CD4-positive, alpha-beta T cell treated with Interleukin-12 subunit alpha and Interleukin-12 subunit beta, for 1 hour (primary cell): ENCODE measurements around the gene MGST3.
"Not testable (repeated sequence)": the region's sequence is repeated elsewhere in the genome, so short reads cannot be mapped to it uniquely, and the experiment has no call there.

ENCODE experiments used
- DNase-seq: peaks from one replicate; pipeline ENCODE4 v3.0.0-alpha.2; 2020

Gene MGST3

DNA sequence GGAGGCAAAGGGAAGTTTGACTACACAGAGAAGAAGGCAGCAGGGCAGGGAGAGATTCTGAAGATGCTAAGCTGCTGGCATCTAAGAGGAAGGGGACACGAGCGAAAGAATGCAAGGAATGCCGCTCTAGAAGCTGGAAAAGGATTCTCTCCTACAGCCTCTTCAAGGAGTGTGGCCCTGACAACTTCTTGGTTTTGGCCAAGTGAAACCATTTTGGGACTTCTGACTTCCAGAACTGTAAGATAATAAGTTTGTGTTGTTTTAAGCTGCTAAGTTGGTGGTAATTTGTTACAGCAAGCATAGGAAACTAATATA, 28.5 kb downstream of the MGST3 start:
- DNase-seq: no peak

- DNase-seq: no peak
These were observed 30.7 kb downstream of the MGST3 start for GRCh38 chr1:165661703-165662102.

DNA sequence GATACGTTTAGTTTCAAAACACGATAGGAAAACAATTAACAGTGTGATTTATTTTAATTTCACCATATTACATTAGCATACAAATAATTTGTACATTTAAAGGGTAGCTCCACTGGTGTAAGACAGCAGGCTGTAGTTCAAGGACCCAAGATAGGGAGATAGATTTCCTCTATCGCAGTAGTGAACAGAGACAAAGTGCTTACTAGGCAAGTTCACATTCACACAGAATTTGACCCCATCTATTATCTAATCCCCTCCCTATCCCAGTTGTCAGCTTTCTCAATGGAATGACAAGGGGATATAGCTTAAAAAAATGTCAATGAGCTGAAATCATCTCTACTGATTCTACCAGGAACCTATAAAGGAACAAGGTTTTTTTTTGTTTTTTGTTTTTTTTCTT, 31.2 kb downstream of the MGST3 start:
- no peak for DNase-seq

- DNase-seq: no peak
These were observed 35.3 kb downstream of the MGST3 start for GRCh38 chr1:165666152-165666825.

DNA sequence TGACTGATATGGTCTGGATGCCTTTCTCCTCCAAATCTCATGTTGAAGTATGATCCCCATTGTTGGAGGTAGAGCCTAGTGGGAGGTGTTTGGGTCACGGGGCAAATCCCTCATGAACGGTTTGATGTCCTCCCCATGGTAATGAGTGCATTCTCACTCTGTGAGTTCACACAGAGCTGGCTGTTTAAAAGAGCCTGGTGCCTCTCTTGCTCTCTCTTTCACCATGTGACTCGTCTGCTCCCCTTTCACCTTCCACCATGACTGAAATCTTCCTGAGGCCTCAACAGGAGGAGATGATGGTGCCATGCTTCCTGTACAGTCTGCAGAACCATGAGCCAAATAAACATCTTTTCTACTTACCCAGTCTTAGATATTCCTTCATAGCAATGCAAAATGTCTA, 37.1 kb downstream of the MGST3 start:
- DNase-seq: no peak

GRCh38 chr1:165671526-165671925, 40.5 kb downstream of the MGST3 start:
- no peak for DNase-seq

DNA sequence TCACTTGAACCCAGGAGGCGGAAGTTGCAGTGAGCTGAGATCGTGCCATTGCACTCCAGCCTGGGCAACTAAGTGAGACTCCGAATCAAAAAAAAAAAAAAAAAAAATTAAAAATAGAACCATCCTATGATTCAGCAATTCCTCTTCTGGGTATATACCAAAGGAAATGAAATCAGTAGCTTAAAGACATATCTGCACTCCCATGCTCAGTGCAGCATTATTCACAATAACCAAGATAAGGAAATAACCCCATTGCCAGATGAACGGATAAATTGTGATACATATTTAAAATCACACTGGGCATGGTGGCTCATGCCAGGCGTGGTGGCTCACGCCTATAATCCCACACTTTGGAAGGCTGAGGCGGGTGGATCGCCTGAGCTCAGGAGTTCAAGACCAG, 43.6 kb downstream of the MGST3 start:
- DNase-seq: no peak

DNA sequence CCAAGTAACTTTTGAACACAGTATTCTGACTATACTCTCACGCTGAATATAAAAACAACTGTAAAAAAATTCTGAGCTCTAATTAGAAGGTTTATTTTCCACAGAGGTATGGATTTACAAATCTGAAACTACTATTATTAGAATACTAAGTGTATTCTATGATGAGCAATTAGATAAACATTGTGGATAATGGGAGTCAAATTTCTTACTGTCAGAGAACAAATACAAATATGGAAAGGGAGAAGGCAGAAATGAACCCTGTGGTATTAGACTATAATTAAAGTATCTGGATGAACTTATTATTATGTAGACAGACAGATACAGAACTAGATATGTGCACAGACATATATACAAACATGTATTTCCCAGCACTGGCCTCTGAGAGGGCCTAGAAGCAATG, 44.8 kb downstream of the MGST3 start:
- no peak for DNase-seq

- DNase-seq: no peak
These were observed 47.5 kb downstream of the MGST3 start for GRCh38 chr1:165678509-165678908.

- no peak for DNase-seq
These were observed 48.4 kb downstream of the MGST3 start for GRCh38 chr1:165679282-165680036.

DNA sequence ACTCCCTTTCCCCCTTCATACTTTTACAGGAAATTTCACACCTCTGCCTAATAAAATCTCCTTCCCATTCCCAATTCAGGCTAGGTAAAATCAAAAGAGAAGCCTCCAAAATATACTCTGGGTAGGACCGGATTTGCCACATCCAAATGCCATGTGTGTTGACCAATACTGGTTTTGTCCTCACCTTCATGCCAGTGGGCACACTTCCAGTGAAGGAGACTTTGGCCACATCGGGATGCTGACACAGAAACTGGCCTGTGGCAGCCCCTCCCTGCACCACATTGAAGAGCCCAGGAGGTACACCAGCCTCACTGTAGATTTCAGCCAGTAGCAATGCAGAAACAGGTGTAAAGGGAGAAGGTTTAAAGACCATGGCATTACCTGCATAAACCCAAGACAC, 49.3 kb downstream of the MGST3 start:
- DNase-seq: no peak

GRCh38 chr1:165680773-165681172, 49.7 kb downstream of the MGST3 start:
- DNase-seq: not testable (repeated sequence)

- no peak for DNase-seq
These were observed 52.9 kb downstream of the MGST3 start for GRCh38 chr1:165683848-165684485.

GRCh38 chr1:165686121-165686970, 55.3 kb downstream of the MGST3 start:
- DNase-seq: no peak

DNA sequence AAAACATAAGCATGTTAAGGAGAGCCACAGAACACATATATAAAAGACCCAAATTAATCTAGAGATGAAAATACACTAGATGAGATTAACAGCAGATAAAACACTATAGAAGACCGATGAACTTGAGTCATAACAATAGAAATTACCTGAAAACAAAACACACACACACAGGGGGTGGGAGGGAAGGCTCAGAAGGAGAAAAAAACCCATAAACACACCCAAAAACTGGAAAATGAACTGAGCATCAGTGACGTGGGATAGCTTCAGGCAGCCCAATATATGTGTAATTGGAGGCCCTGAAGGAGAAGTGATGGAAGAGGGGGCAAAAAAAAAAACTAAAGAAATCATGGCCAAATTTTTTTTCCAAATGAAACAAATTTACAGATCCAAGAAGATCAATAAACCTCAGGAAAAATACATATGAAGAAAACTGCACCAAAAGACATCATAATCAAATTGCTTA, 56.0 kb downstream of the MGST3 start:
- no peak for DNase-seq

- DNase-seq: no peak
These were observed 57.0 kb downstream of the MGST3 start for GRCh38 chr1:165688046-165688445.

- no peak for DNase-seq
These were observed 64.0 kb downstream of the MGST3 start for GRCh38 chr1:165695031-165695430.

DNA sequence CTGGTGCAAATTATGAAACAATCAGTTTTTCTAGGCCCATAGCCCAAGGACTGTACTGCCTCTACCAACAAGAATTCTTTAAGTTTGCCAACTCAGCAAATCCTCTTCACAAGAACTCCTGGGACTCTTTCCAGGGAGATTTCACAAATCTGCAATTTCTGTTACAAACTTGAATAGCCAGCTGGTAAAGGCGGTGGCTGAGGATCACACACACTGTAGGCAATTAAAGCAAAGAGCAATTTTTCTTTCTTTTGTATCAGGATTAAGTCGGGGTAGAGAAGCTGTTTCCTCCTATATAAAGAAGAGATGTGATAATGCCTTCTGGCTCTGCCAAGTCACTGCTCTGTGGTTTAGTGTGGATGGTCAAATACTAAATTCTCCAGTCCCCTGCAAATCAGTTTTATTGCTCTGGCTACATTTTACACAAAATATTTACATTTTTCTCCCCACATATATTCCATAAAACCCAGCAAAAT, 65.6 kb downstream of the MGST3 start:
- no peak for DNase-seq

- DNase-seq: no peak
These were observed 66.5 kb downstream of the MGST3 start for GRCh38 chr1:165697491-165697880.

DNA sequence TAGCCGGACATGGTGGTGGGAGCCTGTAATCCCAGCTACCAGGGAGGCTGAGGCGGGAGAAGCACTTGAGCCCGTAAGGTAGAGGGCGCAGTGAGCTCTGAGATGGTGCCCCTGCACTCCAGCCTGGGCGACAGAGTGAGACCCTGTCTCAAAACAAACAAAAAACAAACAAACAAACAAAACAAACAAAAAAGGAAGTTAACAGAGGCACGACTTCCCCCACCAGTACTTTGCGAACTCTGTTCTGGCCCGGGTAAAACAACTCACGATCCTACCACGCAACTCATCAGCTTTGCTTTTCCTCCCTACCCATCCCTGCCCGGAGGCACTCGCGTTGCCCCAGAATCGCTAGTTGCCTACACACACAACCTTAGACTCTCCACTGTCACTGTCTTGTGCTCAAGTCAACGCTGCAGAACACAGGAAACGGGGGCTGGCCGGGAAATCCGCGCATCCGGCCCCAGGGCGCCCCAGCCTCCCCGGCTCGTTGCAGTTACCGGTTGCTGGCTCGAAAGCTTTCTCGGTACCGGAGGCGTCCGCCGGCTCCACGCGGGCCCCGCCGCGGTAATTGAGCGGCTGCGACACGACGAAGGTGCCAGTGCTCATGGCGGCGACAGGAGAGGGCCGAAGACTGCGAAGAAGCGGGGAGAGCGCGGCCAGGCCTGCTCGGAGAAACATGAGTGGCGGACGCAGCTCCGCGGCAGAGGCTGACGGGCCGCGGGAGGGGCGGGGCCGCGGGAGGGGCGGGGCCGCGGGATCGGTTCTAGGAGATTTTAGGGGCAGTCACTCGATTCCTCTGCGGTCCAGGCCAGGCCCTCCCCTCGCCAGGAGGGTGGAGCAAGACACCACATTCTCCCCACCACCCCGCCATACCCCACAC, 67.1 kb downstream of the MGST3 start, which contains the start of gene ALDH9A1:
Gene ALDH9A1, minus strand, starts transcription at position 682 of the 880 bp plus-strand sequence. Its CDS starts 4 bp downstream, at position 678.
- peak; percentile 88 for DNase-seq

DNA sequence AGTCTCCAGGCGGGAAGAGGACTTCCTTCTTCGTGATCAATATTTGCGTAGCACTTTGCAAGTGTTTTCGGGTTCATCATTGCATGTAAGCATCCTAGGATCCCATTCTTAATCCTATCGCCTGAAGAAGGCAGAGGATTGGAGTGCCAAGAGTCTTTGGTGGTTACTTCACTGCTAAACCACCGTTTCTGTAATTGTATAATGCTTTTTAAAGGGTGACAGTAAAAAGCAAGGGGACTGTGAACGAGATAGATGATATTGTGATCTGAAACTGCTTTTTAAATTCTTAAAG, 67.7 kb downstream of the MGST3 start:
- no peak for DNase-seq

DNA sequence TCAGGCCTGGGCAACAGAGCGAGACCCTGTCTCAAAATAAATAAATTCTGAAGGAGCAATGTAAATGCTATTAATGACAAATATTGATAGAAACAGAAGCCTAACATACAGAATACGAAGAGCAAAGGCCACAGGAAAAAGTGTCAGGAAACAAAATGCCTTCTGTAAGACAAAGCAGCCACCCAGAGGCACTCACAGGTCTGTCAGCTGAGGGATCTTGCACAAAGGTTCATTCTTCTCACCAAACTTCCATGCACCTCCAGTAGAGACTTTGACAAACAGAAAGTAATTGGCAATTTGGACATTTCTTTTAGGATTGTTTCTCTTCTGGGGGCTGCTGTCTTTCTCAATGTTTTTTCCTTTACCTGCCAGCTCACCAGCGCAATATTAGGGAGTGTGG, 68.5 kb downstream of the MGST3 start:
- no peak for DNase-seq
